Vagina (tissue), 2 donors: ENCODE results near the gene PHF5A.

Source experiments
- CTCF ChIP-seq, 3 experiments: fragments of 450-650 bp in 2 of 3; fragments of 200-600 bp in 1 of 3; sonication (generic) in 1 of 3; IDR thresholded peaks; one replicate each; pipeline ENCODE4 v1.5.1; 2017 to 2019; ENCODE audit warnings: antibody characterized with exemption in 3 of 3, mild to moderate bottlenecking in 2 of 3, moderate library complexity in 2 of 3
- POLR2AphosphoS5 ChIP-seq, 2 donors: sonication (generic); formaldehyde crosslinking; IDR thresholded peaks; one replicate each; pipeline ENCODE4 v1.9.0; 2017; ENCODE audit warnings: antibody characterized with exemption in 2 of 2, mild to moderate bottlenecking in 2 of 2, low read depth in 1 of 2; ENCODE audit not compliant: insufficient read depth in 1 of 2

GRCh38 chr22:41501209-41501608, 32.7 kb upstream of the PHF5A start:
- TF ChIP-seq CTCF (IDR thresholded peaks at IDR 0.05), result no peak
- TF ChIP-seq POLR2AphosphoS5 (IDR thresholded peaks at IDR 0.05; ENCODE audit: insufficient read depth in 1 of 2, low read depth in 1 of 2), result no peak
